CD4-positive, alpha-beta T cell treated with Interleukin-12 subunit alpha and Interleukin-12 subunit beta, for 1 hour (primary cell): ENCODE results near the gene PTEN.
"Not testable (repeated sequence)": the region's sequence is repeated elsewhere in the genome, so short reads cannot be mapped to it uniquely, and the experiment has no call there.

Experiments used
- DNase-seq: peaks from one replicate; pipeline ENCODE4 v3.0.0-alpha.2; 2020

The PTEN gene

GRCh38 chr10:87873656-87874055 lies 10.2 kb downstream of the PTEN start:
- DNase-seq: no peak

- DNase-seq: no peak
Measured at GRCh38 chr10:87875929-87876571, 12.6 kb downstream of the PTEN start.

- DNase-seq: no peak
Measured at GRCh38 chr10:87878664-87879459, 15.4 kb downstream of the PTEN start.

GRCh38 chr10:87880336-87880735 lies 16.9 kb downstream of the PTEN start:
- DNase-seq: no peak

- not testable (repeated sequence) for DNase-seq
Measured at GRCh38 chr10:87881373-87882059, 18.1 kb downstream of the PTEN start.

GRCh38 chr10:87882555-87883294 lies 19.3 kb downstream of the PTEN start:
- DNase-seq: no peak

GRCh38 chr10:87886635-87887034 lies 23.2 kb downstream of the PTEN start:
- no peak for DNase-seq

- no peak for DNase-seq
Measured at GRCh38 chr10:87887146-87887545, 23.7 kb downstream of the PTEN start.

- DNase-seq: no peak
Measured at GRCh38 chr10:87887548-87888289, 24.3 kb downstream of the PTEN start.

GRCh38 chr10:87895430-87895829 lies 32.0 kb downstream of the PTEN start:
- no peak for DNase-seq

GRCh38 chr10:87896216-87896615 lies 32.8 kb downstream of the PTEN start:
- no peak for DNase-seq

- DNase-seq: not testable (repeated sequence)
Measured at GRCh38 chr10:87897957-87898356, 34.5 kb downstream of the PTEN start.

- not testable (repeated sequence) for DNase-seq
Measured at GRCh38 chr10:87903396-87903795, 40.0 kb downstream of the PTEN start.

GRCh38 chr10:87913156-87913921 lies 49.9 kb downstream of the PTEN start:
- DNase-seq: no peak

- DNase-seq: no peak
Measured at GRCh38 chr10:87915406-87915805, 52.0 kb downstream of the PTEN start.

- DNase-seq: no peak
Measured at GRCh38 chr10:87915989-87916388, 52.6 kb downstream of the PTEN start.

- no peak for DNase-seq
Measured at GRCh38 chr10:87916515-87916914, 53.1 kb downstream of the PTEN start.

- no peak for DNase-seq
Measured at GRCh38 chr10:87918254-87918859, 54.9 kb downstream of the PTEN start.

- no peak for DNase-seq
Measured at GRCh38 chr10:87920538-87920937, 57.1 kb downstream of the PTEN start.

GRCh38 chr10:87921931-87922688 lies 58.7 kb downstream of the PTEN start:
- no peak for DNase-seq
